Measurements from ENCODE around the gene NID1.

- TF ChIP-seq CTCF (conservative IDR thresholded peaks at IDR 0.05; ENCODE audit: low read length): no peak
- TF ChIP-seq EZH2phosphoT487 (IDR thresholded peaks at IDR 0.05; ENCODE audit: borderline replicate concordance, low read depth, low read length): no peak
Measured at GRCh38 chr1:235950318-235950717, 114.6 kb downstream of the NID1 start.

Measured in OCI-LY7 (cell line).